Measurements from ENCODE around the gene OCLN. TPM values are rescaled to one million over a fixed set of nuclear protein-coding genes. Genes with fewer than 3 reads are reported as not detected.

OCLN gene
- total RNA-seq, 1 donor from 2014 or later, result 67.5 TPM

- no peak overlapping the region for H3K4me3 ChIP-seq
- peaks cover 7% of the 10 kb centered on the region for H3K79me2 ChIP-seq (ENCODE audit: low read depth)
- H3K9me3 ChIP-seq (ENCODE audit: low read depth), result no peaks in the 10 kb centered on the region
- no peaks in the 10 kb centered on the region for H3K4me1 ChIP-seq
- H3K4me2 ChIP-seq, result no peak overlapping the region
- Mint-ChIP-seq H3K4me3 (no peak overlapping the region), H3K36me3 (peaks cover 4% of the 10 kb centered on the region), H3K27me3 (ENCODE audit: insufficient read depth, low read depth) (no peaks in the 10 kb centered on the region), H3K4me1 (no peaks in the 10 kb centered on the region), H3K27ac (no peak overlapping the region), H3K9me3 (peaks cover 4% of the 10 kb centered on the region)
- no peak overlapping the region for H3K9ac ChIP-seq
- no peak for DNase-seq (ENCODE audit: low spot score)
- H3K36me3 ChIP-seq, result peaks cover 6% of the 10 kb centered on the region
- no peaks in the 10 kb centered on the region for H3F3A ChIP-seq (ENCODE audit: low read depth)
- no peaks in the 10 kb centered on the region for H4K20me1 ChIP-seq (ENCODE audit: low read depth)
- no peak for TF ChIP-seq EZH2phosphoT487 (IDR thresholded peaks at IDR 0.05)
- TF ChIP-seq CTCF (IDR thresholded peaks at IDR 0.05), result no peak
- no peak for TF ChIP-seq EZH2 (IDR thresholded peaks at IDR 0.05)
- no peaks in the 10 kb centered on the region for H3K27me3 ChIP-seq
- no peak overlapping the region for H2AFZ ChIP-seq (replicated peaks)
- H3K27ac ChIP-seq, result no peak overlapping the region
Measured at GRCh38 chr5:69516769-69517168, 24.2 kb downstream of the OCLN start.

- Mint-ChIP-seq H3K27me3 (ENCODE audit: insufficient read depth, low read depth) (no peaks in the 10 kb centered on the region), H3K27ac (no peak overlapping the region)
Measured at GRCh38 chr5:69517763-69518212, 25.2 kb downstream of the OCLN start.

GRCh38 chr5:69519285-69519684, 26.7 kb downstream of the OCLN start:
- no peak overlapping the region for H3K27ac ChIP-seq
- no peaks in the 10 kb centered on the region for H3K27me3 ChIP-seq
- H3K4me1 Mint-ChIP-seq, result no peaks in the 10 kb centered on the region
- no peaks in the 10 kb centered on the region for H3F3A ChIP-seq (ENCODE audit: low read depth)
- no peak for DNase-seq (ENCODE audit: low spot score)
- H3K9me3 ChIP-seq (ENCODE audit: low read depth), result no peaks in the 10 kb centered on the region
- TF ChIP-seq CTCF (IDR thresholded peaks at IDR 0.05), result no peak
- no peak for TF ChIP-seq EZH2phosphoT487 (IDR thresholded peaks at IDR 0.05)
- TF ChIP-seq EZH2 (IDR thresholded peaks at IDR 0.05), result no peak
- peaks cover 7% of the 10 kb centered on the region for H3K79me2 ChIP-seq (ENCODE audit: low read depth)
- H2AFZ ChIP-seq (replicated peaks), result no peak overlapping the region
- H3K4me3 ChIP-seq, result no peak overlapping the region
- H3K4me2 ChIP-seq, result no peak overlapping the region
- no peak overlapping the region for H3K9ac ChIP-seq
- no peak overlapping the region for H3K27ac Mint-ChIP-seq
- H3K36me3 ChIP-seq, result peaks cover 3% of the 10 kb centered on the region
- H3K4me3 Mint-ChIP-seq, result no peak overlapping the region
- H4K20me1 ChIP-seq (ENCODE audit: low read depth), result no peaks in the 10 kb centered on the region
- H3K9me3 Mint-ChIP-seq, result peaks cover 3% of the 10 kb centered on the region
- peaks cover under 1% of the 10 kb centered on the region for H3K36me3 Mint-ChIP-seq
- H3K27me3 Mint-ChIP-seq (ENCODE audit: insufficient read depth, low read depth), result no peaks in the 10 kb centered on the region
- no peaks in the 10 kb centered on the region for H3K4me1 ChIP-seq

More at GRCh38 chr5:69517763-69518212, 25.2 kb downstream of the OCLN start:
- DNase-seq (ENCODE audit: low spot score), result no peak
- Mint-ChIP-seq H3K4me3 (no peak overlapping the region), H3K9me3 (peaks cover 4% of the 10 kb centered on the region), H3K36me3 (peaks cover 4% of the 10 kb centered on the region), H3K4me1 (no peaks in the 10 kb centered on the region)
- Histone ChIP-seq H2AFZ (replicated peaks) (no peak overlapping the region), H3K36me3 (peaks cover 6% of the 10 kb centered on the region), H3F3A (ENCODE audit: low read depth) (no peaks in the 10 kb centered on the region), H3K4me3 (no peak overlapping the region), H4K20me1 (ENCODE audit: low read depth) (no peaks in the 10 kb centered on the region), H3K4me2 (no peak overlapping the region), H3K9ac (no peak overlapping the region), H3K27me3 (no peaks in the 10 kb centered on the region), H3K9me3 (ENCODE audit: low read depth) (no peaks in the 10 kb centered on the region), H3K27ac (no peak overlapping the region), H3K4me1 (no peaks in the 10 kb centered on the region), H3K79me2 (ENCODE audit: low read depth) (peaks cover 7% of the 10 kb centered on the region)
- TF ChIP-seq CTCF (IDR thresholded peaks at IDR 0.05) (no peak), EZH2phosphoT487 (IDR thresholded peaks at IDR 0.05) (no peak), EZH2 (IDR thresholded peaks at IDR 0.05) (no peak)

Data from neural progenitor cell (in vitro differentiated cells).